SK-N-MC (cell line): ENCODE results near the gene BEND2.

Source experiments
- EZH2 ChIP-seq: fragments of 200-600 bp; sonication (generic); IDR thresholded peaks from one replicate; pipeline ENCODE4 v1.6.1; 2017; ENCODE audit warnings: antibody characterized with exemption
- FOXP2 ChIP-seq: optimal IDR thresholded peaks from 2 replicates; pipeline ENCODE3; 2011; ENCODE audit warnings: mild to moderate bottlenecking, moderate library complexity; ENCODE audit not compliant: insufficient read depth; ENCODE audit errors: extremely low read length, control extremely low read depth
- POLR2AphosphoS5 ChIP-seq: IDR thresholded peaks from 2 replicates; pipeline ENCODE4 v1.6.1; 2012; ENCODE audit warnings: mild to moderate bottlenecking, low read depth, low read length, borderline replicate concordance

DNA sequence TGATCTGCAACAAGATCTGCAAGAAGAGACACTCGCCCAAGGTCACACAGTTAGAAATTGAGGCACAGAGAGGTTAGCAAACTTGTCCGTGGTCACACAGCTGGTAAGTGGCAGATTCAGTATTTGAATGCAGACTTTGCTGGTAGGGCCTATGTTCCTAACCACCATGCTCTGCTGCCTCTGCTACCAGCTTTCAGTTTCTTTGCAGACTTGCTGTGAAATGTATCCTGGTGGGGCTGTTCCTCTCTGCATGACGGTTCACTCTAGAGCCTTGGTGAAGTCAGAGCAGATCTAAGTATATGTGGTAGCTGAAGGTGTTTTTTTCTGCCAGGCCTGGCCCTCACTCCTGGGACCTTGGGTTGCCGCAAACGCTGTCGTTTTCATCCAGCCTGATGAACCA, 87.1 kb downstream of the BEND2 start:
- TF ChIP-seq EZH2 (no peak), POLR2AphosphoS5 (no peak), FOXP2 (no peak)
